GM18511 (cell line): ENCODE results near the gene SCAF11.
"Not testable (repeated sequence)": the region's sequence is repeated elsewhere in the genome, so short reads cannot be mapped to it uniquely, and the experiment has no call there.

ENCODE experiments used
- ATAC-seq: cut with Tn5 transposase; IDR thresholded peaks from one replicate; pipeline ENCODE4 v1.9.1; 2021; ENCODE audit warnings: mild to moderate bottlenecking, moderate library complexity; ENCODE audit not compliant: unreplicated experiment

SCAF11 gene, protein sequence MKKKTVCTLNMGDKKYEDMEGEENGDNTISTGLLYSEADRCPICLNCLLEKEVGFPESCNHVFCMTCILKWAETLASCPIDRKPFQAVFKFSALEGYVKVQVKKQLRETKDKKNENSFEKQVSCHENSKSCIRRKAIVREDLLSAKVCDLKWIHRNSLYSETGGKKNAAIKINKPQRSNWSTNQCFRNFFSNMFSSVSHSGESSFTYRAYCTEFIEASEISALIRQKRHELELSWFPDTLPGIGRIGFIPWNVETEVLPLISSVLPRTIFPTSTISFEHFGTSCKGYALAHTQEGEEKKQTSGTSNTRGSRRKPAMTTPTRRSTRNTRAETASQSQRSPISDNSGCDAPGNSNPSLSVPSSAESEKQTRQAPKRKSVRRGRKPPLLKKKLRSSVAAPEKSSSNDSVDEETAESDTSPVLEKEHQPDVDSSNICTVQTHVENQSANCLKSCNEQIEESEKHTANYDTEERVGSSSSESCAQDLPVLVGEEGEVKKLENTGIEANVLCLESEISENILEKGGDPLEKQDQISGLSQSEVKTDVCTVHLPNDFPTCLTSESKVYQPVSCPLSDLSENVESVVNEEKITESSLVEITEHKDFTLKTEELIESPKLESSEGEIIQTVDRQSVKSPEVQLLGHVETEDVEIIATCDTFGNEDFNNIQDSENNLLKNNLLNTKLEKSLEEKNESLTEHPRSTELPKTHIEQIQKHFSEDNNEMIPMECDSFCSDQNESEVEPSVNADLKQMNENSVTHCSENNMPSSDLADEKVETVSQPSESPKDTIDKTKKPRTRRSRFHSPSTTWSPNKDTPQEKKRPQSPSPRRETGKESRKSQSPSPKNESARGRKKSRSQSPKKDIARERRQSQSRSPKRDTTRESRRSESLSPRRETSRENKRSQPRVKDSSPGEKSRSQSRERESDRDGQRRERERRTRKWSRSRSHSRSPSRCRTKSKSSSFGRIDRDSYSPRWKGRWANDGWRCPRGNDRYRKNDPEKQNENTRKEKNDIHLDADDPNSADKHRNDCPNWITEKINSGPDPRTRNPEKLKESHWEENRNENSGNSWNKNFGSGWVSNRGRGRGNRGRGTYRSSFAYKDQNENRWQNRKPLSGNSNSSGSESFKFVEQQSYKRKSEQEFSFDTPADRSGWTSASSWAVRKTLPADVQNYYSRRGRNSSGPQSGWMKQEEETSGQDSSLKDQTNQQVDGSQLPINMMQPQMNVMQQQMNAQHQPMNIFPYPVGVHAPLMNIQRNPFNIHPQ (N-terminal part only)

GRCh38 chr12:45990468-45991283 is at the start of gene SCAF11:
SCAF11 (minus strand) TSS chr12:45990574; CDS start chr12:45964167, 26,407 bp downstream.
- ATAC-seq = peak; percentile 74

DNA sequence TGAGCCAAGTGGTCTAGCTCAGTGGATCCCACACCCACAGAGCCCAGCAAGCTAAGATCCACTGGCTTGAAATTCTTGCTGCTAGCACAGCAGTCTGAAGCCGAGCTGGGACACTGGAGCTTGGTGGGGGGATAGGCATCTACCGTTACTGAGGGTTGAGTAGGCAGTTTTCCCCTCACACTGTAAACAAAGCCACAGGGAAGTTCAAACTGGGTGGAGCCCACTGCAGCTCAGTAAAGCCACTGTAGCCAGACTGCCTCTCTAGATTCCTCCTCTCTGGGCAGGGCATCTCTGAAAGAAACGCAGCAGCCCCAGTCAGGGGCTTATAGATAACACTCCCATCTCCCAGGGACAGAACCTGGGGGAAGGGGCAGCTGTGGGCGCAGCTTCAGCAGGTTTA is 46.7 kb upstream of the SCAF11 start:
- ATAC-seq = not testable (repeated sequence)

DNA sequence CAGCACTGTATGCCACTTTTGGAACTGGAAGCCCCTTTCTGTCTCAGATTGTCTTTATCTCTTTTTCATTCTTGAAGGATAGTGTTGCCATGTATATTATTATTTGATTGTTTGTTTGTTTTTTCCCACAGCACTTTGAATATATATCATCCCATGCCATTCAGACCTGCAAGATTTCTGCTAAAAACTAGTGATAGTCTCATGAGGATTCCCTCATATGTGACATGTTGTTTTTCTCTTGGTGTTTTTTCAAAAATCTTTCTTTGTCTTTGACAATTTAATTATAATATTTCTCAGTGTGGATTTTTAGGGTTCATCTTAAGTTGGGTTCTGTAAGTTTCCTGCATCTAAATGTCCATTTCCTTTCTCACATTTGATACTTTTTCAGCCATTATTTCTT is 36.8 kb upstream of the SCAF11 start:
- no peak for ATAC-seq

DNA sequence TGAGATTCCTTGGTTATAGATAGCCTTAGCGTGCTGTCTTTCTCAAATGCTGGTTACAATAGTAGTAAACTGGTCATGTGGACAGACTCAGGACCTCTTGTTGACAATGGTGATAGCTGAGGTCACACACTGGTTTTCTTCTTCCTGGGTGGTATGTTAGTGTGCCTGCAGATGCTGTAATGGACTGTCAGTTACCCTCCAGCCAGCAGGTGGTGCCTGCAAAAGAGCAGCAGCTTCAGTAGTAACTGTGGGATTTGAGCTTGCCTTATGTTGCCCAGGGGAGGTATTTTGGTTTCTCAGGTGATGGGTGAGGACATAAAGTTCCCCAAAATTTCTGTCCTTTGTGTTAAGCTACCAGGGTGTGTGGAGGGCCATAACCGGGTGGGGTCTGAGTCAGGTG is 33.7 kb upstream of the SCAF11 start:
- ATAC-seq = no peak

GRCh38 chr12:46020768-46021167 is 30.4 kb upstream of the SCAF11 start:
- ATAC-seq = no peak

DNA sequence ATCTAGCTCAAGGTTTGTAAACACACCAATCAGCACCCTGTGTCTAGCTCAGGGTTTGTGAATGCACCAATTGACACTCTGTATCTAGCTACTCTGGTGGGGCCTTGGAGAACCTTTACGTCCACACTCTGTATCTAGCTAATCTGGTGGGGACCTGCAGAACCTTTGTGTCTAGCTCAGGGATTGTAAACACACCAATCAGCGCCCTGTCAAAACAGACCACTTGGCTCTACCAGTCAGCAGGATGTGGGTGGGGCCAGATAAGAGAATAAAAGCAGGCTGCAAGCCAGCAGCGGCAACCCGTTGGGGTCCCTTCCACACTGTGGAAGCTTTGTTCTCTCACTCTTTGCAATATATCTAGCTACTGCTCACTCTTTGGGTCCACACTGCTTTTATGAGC is 28.3 kb upstream of the SCAF11 start:
- ATAC-seq = not testable (repeated sequence)

DNA sequence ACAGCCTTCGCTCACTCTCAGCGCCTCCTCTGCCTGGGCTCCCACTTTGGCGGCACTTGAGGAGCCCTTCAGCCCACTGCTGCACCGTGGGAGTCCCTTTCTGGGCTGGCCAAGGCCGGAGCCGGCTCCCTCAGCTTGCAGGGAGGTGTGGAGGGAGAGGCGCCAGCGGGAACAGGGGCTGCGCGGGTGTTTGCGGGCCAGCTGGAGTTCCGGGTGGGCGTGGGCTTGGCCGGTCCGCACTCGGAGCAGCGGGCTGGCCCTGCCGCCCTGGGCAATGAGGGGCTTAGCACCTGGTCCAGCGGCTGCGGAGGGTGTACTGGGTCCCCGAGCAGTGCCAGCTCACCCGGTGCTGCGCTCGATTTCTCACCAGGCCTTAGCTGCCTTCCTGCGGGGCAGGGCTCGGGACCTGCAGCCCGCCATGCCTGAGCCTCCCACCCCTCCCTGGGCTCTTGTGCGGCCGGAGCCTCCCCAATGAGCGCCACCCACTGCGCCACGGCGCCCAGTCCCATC is 27.5 kb upstream of the SCAF11 start:
- ATAC-seq = not testable (repeated sequence)

GRCh38 chr12:46005823-46006222 is 15.4 kb upstream of the SCAF11 start:
- no peak for ATAC-seq

DNA sequence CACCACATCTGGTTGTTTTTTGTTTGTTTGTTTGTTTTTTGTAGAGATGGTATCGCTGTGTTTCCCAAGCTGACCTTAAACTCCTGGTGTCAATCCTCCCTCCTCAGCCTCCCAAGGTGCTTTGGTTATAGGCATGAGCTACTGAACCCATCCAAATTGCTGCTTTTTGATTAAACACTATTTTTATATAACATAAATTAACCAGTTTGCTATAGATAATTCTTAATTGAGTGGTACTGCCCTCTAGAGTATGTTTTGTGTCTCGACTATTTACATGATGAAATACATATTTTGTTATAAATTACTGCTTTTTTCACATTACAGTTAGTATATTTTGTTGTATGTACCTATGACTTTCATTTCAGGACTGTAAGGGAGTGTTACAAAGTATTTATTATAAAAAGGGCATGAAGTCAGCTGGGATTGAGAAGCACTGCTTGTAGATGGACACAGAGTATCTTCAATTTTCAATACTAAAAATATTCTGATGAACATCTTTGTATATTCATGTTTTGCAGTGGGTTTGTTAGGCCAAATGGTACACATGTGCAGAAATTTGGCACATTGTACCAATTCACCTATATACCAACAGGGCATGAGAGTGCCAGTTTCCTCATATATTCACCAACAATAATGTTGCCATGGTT is 14.9 kb upstream of the SCAF11 start:
- no peak for ATAC-seq

DNA sequence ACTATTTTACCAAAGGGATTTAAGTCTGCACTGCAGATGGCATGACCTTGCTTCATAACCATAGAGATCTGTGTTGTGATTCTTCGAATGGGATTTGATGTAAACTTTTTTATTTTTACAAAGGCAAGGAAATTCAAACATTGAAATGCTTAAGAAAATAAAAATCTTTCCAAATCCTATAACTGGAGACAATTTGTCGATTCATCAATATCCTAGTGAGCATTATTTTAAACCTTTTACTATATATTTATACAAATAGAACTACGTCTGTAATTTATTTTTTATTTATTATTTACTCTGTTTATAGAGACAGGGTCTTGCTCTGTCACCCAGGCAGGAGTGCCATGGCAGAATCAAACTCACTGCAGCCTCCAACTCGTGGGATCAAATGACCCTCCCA is 14.3 kb upstream of the SCAF11 start:
- no peak for ATAC-seq

DNA sequence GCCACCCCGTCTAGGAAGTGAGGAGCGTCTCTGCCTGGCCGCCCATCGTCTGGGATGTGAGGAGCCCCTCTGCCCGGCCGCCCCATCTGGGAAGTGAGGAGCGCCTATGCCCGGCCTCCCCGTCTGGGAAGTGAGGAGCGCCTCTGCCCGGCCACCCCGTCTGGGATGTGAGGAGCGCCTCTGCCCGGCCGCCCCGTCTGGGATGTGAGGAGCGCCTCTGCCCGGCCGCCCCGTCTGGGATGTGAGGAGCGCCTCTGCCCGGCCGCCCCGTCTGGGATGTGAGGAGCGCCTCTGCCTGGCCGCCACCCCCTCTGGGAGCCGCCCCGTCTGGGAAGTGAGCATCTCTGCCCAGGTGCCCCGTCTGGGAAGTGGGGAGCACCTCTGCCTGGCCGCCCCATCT is 9.7 kb upstream of the SCAF11 start:
- not testable (repeated sequence) for ATAC-seq

- ATAC-seq = no peak
These were observed 4.4 kb upstream of the SCAF11 start for GRCh38 chr12:45994736-45995135.

- ATAC-seq = peak; percentile 27
These were observed 1.2 kb upstream of the SCAF11 start for GRCh38 chr12:45991284-45992249.

DNA sequence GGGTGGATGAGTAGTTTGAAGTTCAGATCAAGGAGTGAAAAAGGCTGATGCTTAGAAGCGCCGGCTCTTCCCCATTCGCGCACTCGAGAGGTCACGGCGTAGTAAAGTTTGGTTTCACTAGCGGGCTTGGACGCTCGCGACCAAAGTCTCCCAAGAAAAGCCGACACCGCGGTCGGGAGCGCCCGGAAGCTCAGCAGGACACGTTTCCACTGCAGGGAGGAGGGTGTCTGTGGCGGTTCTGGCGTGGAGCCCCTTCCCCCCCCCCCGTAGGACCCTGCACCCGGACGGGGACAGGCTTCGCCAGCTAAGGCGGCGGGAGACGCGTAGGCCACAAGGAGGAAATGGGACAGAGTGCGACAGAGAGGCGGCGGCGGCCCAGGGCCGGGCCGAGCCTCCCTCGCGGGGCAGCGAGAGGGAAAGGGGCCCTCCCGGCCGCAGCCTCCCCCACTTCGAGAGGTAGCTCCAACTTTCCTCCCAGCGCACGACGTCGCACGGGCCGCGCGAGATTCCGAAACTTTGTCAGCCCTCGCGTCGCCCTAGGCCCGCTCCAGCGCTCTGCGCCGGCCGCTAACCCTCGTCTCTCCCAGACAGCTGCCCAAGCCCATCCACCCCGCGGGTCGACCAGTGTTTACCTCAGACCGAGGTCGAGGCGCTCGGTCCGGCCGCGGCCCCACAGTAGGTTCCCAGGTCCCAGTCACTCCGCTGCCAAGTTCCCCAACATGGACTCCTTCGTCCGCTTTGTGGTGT is 480 bp downstream of the SCAF11 start:
- peak; percentile 36 for ATAC-seq

DNA sequence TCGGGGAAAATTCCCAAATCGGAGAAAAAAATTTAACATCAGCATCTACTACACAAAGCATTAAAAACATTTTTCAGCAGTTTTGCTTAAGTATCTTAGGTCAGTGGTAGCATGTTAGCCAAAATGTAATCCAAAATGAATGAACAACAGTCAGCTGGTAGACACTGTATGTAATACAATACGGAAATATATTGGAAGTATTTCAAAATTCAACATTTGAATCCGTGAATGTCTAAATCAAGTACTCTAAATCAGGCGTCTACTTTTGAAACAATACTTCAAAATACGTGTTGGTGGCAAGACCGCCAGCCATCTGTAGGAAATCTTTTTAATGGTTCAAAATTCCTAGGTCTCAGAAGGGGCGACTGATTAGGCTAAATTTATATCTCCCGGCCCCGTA is 1.1 kb downstream of the SCAF11 start:
- no peak for ATAC-seq

- ATAC-seq = no peak
These were observed 2.1 kb downstream of the SCAF11 start for GRCh38 chr12:45988264-45988663.

DNA sequence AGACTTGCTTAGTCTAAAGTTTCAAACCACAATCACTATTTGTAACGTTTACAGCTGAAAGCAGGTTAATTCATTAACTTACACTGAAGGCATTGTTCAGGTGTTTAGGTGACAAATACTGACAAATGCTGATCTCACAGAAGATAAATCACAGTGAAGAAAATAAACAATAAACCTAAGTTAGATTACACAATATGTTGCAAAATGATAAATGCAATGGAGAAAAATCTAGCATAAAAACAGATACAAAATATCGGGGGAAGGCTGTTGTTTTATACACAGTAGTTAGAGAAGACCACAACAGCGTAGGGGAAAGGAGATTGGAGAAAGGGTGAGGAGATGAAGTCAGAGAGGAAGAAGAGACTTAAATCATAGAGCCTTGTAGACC is 3.0 kb downstream of the SCAF11 start:
- no peak for ATAC-seq
